ENCODE data around the gene IFT27. TPM values are rescaled to one million over a fixed set of nuclear protein-coding genes. Genes with fewer than 3 reads are reported as not detected.

IFT27 gene
- total and polyA plus RNA-seq, 2 of the 4 experiments (the other 2 are of a cell fraction), result 14.5 to 26.9 TPM

DNA sequence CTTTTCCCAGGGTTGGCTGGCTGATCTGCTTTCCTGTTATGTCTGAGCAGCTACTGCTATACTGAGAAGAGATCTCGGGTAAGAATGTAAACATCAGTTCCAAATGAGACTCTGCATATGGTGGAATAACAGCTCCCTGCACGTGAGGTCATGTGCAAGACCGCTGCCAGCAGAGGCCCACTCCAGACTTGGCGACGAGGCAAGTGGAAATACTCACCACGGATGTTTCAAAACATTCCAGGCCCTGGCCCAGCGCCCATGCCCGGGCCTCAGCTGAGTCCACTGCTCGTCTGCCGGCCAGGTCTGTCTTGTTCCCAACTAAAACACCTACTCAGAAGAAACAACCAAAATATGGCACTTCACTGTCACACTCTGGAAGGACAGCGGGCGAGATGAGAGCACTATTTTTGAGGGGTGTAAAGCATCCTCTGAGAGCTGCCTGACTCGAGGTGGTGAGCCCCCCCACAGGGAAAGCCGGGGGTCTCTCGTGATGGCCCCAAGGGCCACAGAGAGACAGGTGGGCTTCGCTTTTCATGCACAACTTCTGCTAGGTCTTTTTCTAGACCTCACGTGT, 13.1 kb downstream of the IFT27 start:
- H3K27me3 ChIP-seq (ENCODE audit: control insufficient read depth, insufficient read depth, low read length), result no peaks in the 10 kb centered on the region
- TF ChIP-seq SMC3 (IDR thresholded peaks at IDR 0.05; ENCODE audit: low read depth, low read length) (no peak), BHLHE40 (IDR thresholded peaks at IDR 0.05; ENCODE audit: low read depth, low read length) (peak; percentile 98)
- H3K18ac ChIP-seq (ENCODE audit: low read depth, low read length), result no peak overlapping the region
- peak; percentile 84 for ATAC-seq (ENCODE audit: low read depth)
- H3K9me3 ChIP-seq (ENCODE audit: control insufficient read depth, insufficient read depth, low read length), result no peaks in the 10 kb centered on the region
- peaks cover 17% of the 10 kb centered on the region for H3K36me3 ChIP-seq (ENCODE audit: control insufficient read depth, insufficient read depth, low read length)
- POLR2A ChIA-PET (ENCODE audit: unreplicated experiment), result no interaction called here
- no peak overlapping the region for H2AFZ ChIP-seq (replicated peaks; ENCODE audit: low read length, poor library complexity)
- H4K20me1 ChIP-seq (ENCODE audit: insufficient read depth, low read length), result no peaks in the 10 kb centered on the region; the same call in 1 of the 2 replicates
- WGBS, 2 experiments (ENCODE audit: extremely low coverage in 2 of 2, insufficient read length in 1 of 2), result 55% methylated on average over 8 of the region's 17 CpGs; no CpG with 5 or more reads in 1 of the 2 experiments
- H3K27ac ChIP-seq (ENCODE audit: insufficient read depth, low read length), result no peak overlapping the region; the same call in 1 of the 2 replicates
- no peak overlapping the region for H4K8ac ChIP-seq (ENCODE audit: low read depth in 2 of 2, low read length in 2 of 2)
- H2AK5ac ChIP-seq (ENCODE audit: low read depth, low read length), result no peak overlapping the region
- in situ Hi-C loops (cut with MboI; ENCODE audit: low sequenced_read_pairs), result no loop called here
- no peak overlapping the region for H2BK20ac ChIP-seq (ENCODE audit: low read depth, low read length)
- H3K4me1 ChIP-seq (ENCODE audit: control insufficient read depth, insufficient read depth, low read length), result peaks cover 6% of the 10 kb centered on the region; the same call in 1 of the 2 replicates
- H3K14ac ChIP-seq (replicated peaks; ENCODE audit: low read depth, low read length), result no peak overlapping the region
- H2BK5ac ChIP-seq (ENCODE audit: low read depth, low read length, poor library complexity, severe bottlenecking), result no peak overlapping the region
- intact Hi-C loops (cut with micrococcal nuclease), result no loop called here
- H2BK120ac ChIP-seq (ENCODE audit: low read depth, low read length), result no peak overlapping the region
- H2BK15ac ChIP-seq (ENCODE audit: low read depth, low read length), result no peak overlapping the region
- dilution Hi-C loops (cut with HindIII; ENCODE audit: low sequenced_read_pairs, unreplicated experiment), result no loop called here
- no peak overlapping the region for H3K4me3 ChIP-seq (ENCODE audit: insufficient read depth, low read depth, low read length)
- H3K4me2 ChIP-seq (ENCODE audit: low read depth, low read length), result no peak overlapping the region
- no peak overlapping the region for H3K56ac ChIP-seq (ENCODE audit: extremely low read depth, insufficient read depth, low read length)
- H3K23ac ChIP-seq (ENCODE audit: low read depth, low read length), result no peak overlapping the region
- CTCF ChIA-PET, result no interaction called here
- BruUV-seq (replicated peaks), result no TSS peak
- no peak overlapping the region for H4K91ac ChIP-seq (ENCODE audit: insufficient read depth, low read depth, low read length)
- no peak overlapping the region for H4K5ac ChIP-seq (ENCODE audit: low read depth, low read length)
- H3K79me1 ChIP-seq (ENCODE audit: low read depth in 1 of 2, low read length in 2 of 2), result no peaks in the 10 kb centered on the region
- H3K4ac ChIP-seq (ENCODE audit: low read depth, low read length), result no peak overlapping the region
- DNase-seq, result peak; percentile 68
- H3K9me1 ChIP-seq (ENCODE audit: insufficient read depth, low read length), result peaks cover 8% of the 10 kb centered on the region
- no peak overlapping the region for H2AK9ac ChIP-seq (replicated peaks; ENCODE audit: low read depth, low read length, poor library complexity)
- H3K9ac ChIP-seq (ENCODE audit: low read depth, low read length), result no peak overlapping the region

Data from IMR-90 (cell line).